ENCODE measurements around the gene PLA2G2A.

- TF ChIP-seq, protein P1, sequence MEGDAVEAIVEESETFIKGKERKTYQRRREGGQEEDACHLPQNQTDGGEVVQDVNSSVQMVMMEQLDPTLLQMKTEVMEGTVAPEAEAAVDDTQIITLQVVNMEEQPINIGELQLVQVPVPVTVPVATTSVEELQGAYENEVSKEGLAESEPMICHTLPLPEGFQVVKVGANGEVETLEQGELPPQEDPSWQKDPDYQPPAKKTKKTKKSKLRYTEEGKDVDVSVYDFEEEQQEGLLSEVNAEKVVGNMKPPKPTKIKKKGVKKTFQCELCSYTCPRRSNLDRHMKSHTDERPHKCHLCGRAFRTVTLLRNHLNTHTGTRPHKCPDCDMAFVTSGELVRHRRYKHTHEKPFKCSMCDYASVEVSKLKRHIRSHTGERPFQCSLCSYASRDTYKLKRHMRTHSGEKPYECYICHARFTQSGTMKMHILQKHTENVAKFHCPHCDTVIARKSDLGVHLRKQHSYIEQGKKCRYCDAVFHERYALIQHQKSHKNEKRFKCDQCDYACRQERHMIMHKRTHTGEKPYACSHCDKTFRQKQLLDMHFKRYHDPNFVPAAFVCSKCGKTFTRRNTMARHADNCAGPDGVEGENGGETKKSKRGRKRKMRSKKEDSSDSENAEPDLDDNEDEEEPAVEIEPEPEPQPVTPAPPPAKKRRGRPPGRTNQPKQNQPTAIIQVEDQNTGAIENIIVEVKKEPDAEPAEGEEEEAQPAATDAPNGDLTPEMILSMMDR (IDR thresholded peaks at IDR 0.05; ENCODE audit: low read length): no peak
- TF ChIP-seq EZH2 (optimal IDR thresholded peaks at IDR 0.05; ENCODE audit: low read depth, low read length): no peak
Measured at GRCh38 chr1:19981507-19982312, 2.3 kb upstream of the PLA2G2A start.
